Measurements from ENCODE around the gene KSR1. TPM values are rescaled to one million over a fixed set of nuclear protein-coding genes. Genes with fewer than 3 reads are reported as not detected.

The KSR1 gene
- total and polyA plus RNA-seq, 8 donors: 2.7 to 32.1 (median 13.6) TPM

DNA sequence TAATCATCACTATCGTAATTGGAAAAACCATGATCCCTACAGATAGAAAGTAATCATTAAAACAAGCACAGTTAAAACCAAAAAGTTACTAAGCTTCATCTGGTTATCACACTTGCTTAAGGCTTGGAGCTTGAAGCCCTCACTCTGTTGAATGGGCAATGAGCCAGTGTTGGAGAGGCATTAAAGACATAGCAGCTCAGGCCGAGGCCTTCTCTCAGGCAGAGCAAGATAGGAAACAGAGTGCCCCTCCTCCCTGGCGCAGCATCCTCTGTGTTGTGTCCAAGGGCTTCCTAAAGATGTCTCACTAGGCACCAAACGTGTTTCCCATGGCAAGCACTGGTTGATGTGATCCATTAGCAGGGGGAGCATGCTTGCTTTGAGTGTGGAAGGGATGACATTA lies 139.8 kb downstream of the KSR1 start:
- H3K36me3 ChIP-seq: peaks cover 4 to 76% (median 70%) of the 10 kb centered on the region in 4 donors
- H3K9me3 ChIP-seq: no peaks in the 10 kb centered on the region
- no peak for TF ChIP-seq POLR2AphosphoS5 (IDR thresholded peaks at IDR 0.05)
- no peak for TF ChIP-seq POLR2A (IDR thresholded peaks at IDR 0.05)
- TF ChIP-seq EP300 (IDR thresholded peaks at IDR 0.05): no peak
- TF ChIP-seq, protein P1, sequence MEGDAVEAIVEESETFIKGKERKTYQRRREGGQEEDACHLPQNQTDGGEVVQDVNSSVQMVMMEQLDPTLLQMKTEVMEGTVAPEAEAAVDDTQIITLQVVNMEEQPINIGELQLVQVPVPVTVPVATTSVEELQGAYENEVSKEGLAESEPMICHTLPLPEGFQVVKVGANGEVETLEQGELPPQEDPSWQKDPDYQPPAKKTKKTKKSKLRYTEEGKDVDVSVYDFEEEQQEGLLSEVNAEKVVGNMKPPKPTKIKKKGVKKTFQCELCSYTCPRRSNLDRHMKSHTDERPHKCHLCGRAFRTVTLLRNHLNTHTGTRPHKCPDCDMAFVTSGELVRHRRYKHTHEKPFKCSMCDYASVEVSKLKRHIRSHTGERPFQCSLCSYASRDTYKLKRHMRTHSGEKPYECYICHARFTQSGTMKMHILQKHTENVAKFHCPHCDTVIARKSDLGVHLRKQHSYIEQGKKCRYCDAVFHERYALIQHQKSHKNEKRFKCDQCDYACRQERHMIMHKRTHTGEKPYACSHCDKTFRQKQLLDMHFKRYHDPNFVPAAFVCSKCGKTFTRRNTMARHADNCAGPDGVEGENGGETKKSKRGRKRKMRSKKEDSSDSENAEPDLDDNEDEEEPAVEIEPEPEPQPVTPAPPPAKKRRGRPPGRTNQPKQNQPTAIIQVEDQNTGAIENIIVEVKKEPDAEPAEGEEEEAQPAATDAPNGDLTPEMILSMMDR (IDR thresholded peaks at IDR 0.05): no peak
- no peaks in the 10 kb centered on the region for H3K27me3 ChIP-seq
- intact Hi-C loops (cut with DNase I; ENCODE audit: low total_unique reads): no loop called here
- WGBS, 5 donors: 63 to 78% (median 70%) methylated on average over 4 of the region's 4 CpGs
- DNase-seq: peak in 1 of 2 donors; percentile 64
- no peak overlapping the region for H3K4me3 ChIP-seq
- H3K27ac ChIP-seq: no peak overlapping the region
- H3K4me1 ChIP-seq: peaks cover 0 to 12% (median 2%) of the 10 kb centered on the region in 4 donors

DNA sequence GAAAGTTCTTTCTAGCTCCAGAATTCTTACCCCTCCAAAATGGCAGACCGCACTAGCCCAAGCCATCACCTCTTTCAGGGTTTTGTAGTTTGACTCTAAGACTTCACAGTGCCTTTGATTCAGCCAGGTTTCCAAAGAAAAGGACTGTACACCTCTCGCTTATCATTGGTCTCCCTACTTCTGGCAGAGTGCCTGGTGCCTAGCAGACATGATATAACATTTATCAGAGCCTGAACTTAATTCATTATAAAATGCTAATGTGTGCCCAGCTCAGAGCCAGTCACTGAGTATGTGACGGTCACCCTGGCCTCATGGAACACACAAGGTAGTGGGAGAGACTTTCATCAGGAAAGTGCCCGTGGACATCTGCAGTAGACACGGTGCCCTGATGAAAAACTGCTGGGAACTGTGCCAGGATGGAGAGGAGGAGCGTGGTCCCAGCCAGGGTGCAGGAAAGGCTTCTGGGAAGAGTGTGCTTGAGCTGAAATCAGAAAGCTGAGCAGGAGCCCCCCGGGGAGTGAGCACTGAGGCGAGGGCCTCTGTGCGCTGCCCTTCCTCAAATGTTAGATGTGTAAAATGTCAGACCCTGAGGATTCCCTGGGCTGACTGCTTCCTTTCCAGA lies 140.4 kb downstream of the KSR1 start:
- WGBS, 5 donors: 48 to 58% (median 57%) methylated on average over 9 of the region's 9 CpGs
- intact Hi-C loops (cut with DNase I; ENCODE audit: low total_unique reads): no loop called here
- peak in 1 of 2 donors; percentile 49 for DNase-seq

DNA sequence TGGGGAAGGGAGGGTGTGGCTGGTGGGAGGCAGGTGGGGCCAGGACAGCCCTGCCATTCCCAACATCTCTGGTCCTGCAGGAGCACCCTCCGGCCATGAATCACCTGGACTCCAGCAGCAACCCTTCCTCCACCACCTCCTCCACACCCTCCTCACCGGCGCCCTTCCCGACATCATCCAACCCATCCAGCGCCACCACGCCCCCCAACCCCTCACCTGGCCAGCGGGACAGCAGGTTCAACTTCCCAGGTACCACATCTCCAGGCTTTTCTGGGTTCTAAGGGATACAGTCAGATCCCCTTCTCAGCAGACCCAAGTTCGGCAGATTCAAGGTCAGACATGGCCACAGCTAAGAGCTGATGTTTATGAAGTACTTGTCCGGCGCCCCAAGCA lies 140.9 kb downstream of the KSR1 start:
- H3K27me3 ChIP-seq: no peaks in the 10 kb centered on the region
- peaks cover 4 to 65% (median 62%) of the 10 kb centered on the region in 4 donors for H3K36me3 ChIP-seq
- H3K4me3 ChIP-seq: no peak overlapping the region
- peaks cover 0 to 21% (median 7%) of the 10 kb centered on the region in 4 donors for H3K4me1 ChIP-seq
- 78 to 95% (median 88%) methylated on average over 10 of the region's 10 CpGs for WGBS, 5 donors
- intact Hi-C loops (cut with DNase I; ENCODE audit: low total_unique reads): no loop called here
- no peaks in the 10 kb centered on the region for H3K9me3 ChIP-seq
- no peak for DNase-seq
- TF ChIP-seq POLR2A (IDR thresholded peaks at IDR 0.05) (no peak), EP300 (IDR thresholded peaks at IDR 0.05) (no peak), POLR2AphosphoS5 (IDR thresholded peaks at IDR 0.05) (no peak)
- TF ChIP-seq, protein P1 (IDR thresholded peaks at IDR 0.05): no peak
- H3K27ac ChIP-seq: no peak overlapping the region

More for the DNA sequence above, 140.4 kb downstream of the KSR1 start:
- H3K27ac ChIP-seq: no peak overlapping the region
- TF ChIP-seq EP300 (IDR thresholded peaks at IDR 0.05) (no peak), POLR2AphosphoS5 (IDR thresholded peaks at IDR 0.05) (no peak), POLR2A (IDR thresholded peaks at IDR 0.05) (no peak)
- TF ChIP-seq, protein P1 (IDR thresholded peaks at IDR 0.05): no peak
- H3K4me3 ChIP-seq: no peak overlapping the region
- no peaks in the 10 kb centered on the region for H3K9me3 ChIP-seq
- H3K4me1 ChIP-seq: peaks cover 0 to 16% (median 4%) of the 10 kb centered on the region in 4 donors
- H3K27me3 ChIP-seq: no peaks in the 10 kb centered on the region
- peaks cover 4 to 70% (median 66%) of the 10 kb centered on the region in 4 donors for H3K36me3 ChIP-seq

DNA sequence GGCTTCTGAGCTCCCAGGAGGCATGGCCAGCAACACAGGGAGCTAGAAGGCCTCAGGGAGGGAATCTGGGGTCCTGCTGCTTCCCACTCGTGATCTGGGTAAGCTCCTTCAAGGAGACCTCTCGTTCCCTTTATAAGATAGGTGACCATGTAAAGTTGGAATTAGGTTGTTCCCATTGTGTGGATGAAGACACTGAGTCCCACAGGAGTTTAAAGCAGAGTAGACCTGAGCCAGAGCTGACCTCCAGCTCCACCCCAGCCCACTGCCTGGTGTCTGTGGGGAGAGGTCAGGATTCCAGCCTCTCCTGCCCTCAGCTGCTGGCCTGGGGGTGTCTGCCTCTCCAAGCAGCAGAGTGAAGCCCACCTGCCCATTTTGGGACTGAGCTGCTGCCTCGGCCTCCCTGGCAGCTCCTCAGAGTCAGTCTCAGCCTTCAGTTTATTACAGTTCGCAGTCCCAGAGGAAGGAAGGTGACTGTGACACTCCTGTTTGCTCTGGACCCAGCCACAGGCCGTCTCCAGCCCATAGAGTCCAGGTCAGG lies 141.6 kb downstream of the KSR1 start:
- no peak for TF ChIP-seq EP300 (IDR thresholded peaks at IDR 0.05)
- TF ChIP-seq, protein P1 (IDR thresholded peaks at IDR 0.05): no peak
- TF ChIP-seq POLR2AphosphoS5 (IDR thresholded peaks at IDR 0.05): no peak
- no peak for TF ChIP-seq POLR2A (IDR thresholded peaks at IDR 0.05)
- intact Hi-C loops (cut with DNase I; ENCODE audit: low total_unique reads): no loop called here
- H3K4me3 ChIP-seq: no peak overlapping the region
- H3K9me3 ChIP-seq: no peaks in the 10 kb centered on the region
- H3K27ac ChIP-seq: no peak overlapping the region
- 75 to 97% (median 90%) methylated on average over 5 of the region's 5 CpGs for WGBS, 5 donors
- H3K27me3 ChIP-seq: no peaks in the 10 kb centered on the region
- DNase-seq: no peak
- peaks cover 0 to 26% (median 9%) of the 10 kb centered on the region in 4 donors for H3K4me1 ChIP-seq
- peaks cover 4 to 59% (median 55%) of the 10 kb centered on the region in 4 donors for H3K36me3 ChIP-seq
